NCI-H1694 (cell line): ENCODE data around the gene NR4A3.

ENCODE experiments used
- DNase-seq: peaks from one replicate; lab custom pipeline; 2025; lab: John Stamatoyannopoulos, UW

Gene NR4A3

GRCh38 chr9:99878651-99879050 lies 57.0 kb downstream of the NR4A3 start:
- no peak for DNase-seq

- no peak for DNase-seq
These were observed 60.1 kb downstream of the NR4A3 start for GRCh38 chr9:99881769-99882168.

GRCh38 chr9:99885747-99886146 lies 64.1 kb downstream of the NR4A3 start:
- no peak for DNase-seq

GRCh38 chr9:99889120-99889519 lies 67.4 kb downstream of the NR4A3 start:
- no peak for DNase-seq

DNA sequence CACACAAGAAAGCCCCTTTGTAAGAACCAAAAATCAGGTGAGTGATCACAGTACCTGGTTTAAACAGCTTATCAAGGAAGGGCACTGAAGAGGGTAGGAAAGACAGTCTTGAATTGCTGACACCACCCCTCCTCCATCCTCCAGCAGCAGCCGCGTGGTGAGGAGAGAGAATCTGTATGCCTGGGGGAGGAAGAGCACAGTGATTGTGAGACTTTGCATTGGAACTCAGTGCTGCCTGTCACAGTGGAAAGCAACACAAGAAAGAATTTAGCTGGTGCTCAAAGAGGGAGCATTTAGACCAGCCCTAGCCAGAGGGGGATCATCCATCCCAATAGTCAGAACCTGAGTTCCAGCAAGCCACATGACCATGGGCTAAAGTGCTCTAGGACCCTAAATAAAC lies 73.1 kb downstream of the NR4A3 start:
- no peak for DNase-seq

GRCh38 chr9:99895510-99895909 lies 73.8 kb downstream of the NR4A3 start:
- no peak for DNase-seq

GRCh38 chr9:99896119-99896518 lies 74.4 kb downstream of the NR4A3 start:
- DNase-seq, result no peak

- no peak for DNase-seq
These were observed 81.7 kb downstream of the NR4A3 start for GRCh38 chr9:99903393-99903792.

DNA sequence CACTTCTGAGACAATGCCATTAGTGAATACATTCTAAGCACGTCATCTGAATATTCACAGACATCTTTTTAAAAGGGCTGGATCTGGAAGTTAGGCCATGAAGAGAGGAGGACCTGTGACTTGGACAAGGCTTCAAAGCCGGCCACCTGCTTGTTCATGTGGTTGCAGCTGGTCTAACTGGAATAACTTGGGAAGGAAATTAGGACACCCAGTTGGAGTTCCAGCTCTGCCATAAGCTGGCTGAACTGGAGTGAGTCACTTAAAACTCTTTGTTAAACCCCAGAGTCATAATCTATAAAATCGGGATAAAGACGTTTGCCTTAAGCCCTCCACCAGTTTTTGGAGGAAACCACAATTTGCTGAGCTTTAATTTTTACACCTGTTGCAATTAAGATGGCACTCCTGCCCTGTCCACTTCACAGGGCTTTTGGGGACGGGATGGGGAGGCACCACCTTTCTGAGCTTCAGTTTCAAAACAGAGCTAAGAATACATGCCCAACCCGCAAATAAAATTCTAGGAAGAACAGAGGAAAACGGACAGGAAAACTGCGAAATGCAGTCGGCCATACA lies 84.2 kb downstream of the NR4A3 start:
- DNase-seq, result no peak

GRCh38 chr9:99906403-99907207 lies 84.9 kb downstream of the NR4A3 start, which contains the start of gene STX17:
STX17 (plus strand) TSS chr9:99906654; CDS start chr9:99915240, 8,586 bp downstream.
- DNase-seq, result peak; percentile 13

DNA sequence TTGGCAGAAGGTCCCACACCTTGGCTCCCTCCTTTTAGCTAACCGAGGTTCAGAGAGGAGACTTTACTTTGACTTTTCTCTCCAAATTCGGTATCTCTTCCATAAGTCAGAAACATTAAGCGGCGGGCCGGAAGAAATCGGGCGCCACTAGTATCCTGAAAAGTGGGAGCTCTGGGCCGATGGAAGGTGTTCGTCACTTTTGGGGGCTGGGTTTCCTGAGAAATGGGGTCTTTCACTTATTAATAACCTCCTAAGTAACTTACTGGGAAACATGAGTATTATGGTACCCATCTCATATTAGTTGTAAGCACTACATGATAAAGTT lies 85.5 kb downstream of the NR4A3 start:
- no peak for DNase-seq

- DNase-seq, result no peak
These were observed 89.9 kb downstream of the NR4A3 start for GRCh38 chr9:99911600-99911999.
